GM12878 (cell line): ENCODE measurements around the gene PCBP1. TPM values are rescaled to one million over a fixed set of nuclear protein-coding genes. Genes with fewer than 3 reads are reported as not detected.

Source experiments
- BCL11A ChIP-seq: IDR thresholded peaks from 2 replicates; pipeline ENCODE4 v1.6.1; 2011; ENCODE audit warnings: low read depth, low read length
- CHD1 ChIP-seq: IDR thresholded peaks from 2 replicates; pipeline ENCODE4 v1.6.1; 2012; ENCODE audit warnings: low read depth, low read length, improper control_type of control experiment
- E2F8 ChIP-seq: fragments of 450-650 bp; IDR thresholded peaks from 2 replicates; pipeline ENCODE4 v1.6.1; 2018; ENCODE audit warnings: mild to moderate bottlenecking, low read depth, moderate library complexity; ENCODE audit not compliant: partially characterized antibody
- EP300 ChIP-seq, 2 experiments: fragments of 150-350 bp in 1 of 2; IDR thresholded peaks; 2 replicates each; pipeline ENCODE4 v1.6.1; 2011 to 2012; ENCODE audit warnings: low read depth in 2 of 2, low read length in 2 of 2, borderline replicate concordance in 1 of 2, improper control_type of control experiment in 1 of 2, inconsistent platforms in 1 of 2; ENCODE audit not compliant: control insufficient read depth in 1 of 2
- NR2C2 ChIP-seq: IDR thresholded peaks from 2 replicates; pipeline ENCODE4 v1.6.1; 2011; ENCODE audit warnings: borderline replicate concordance, low read depth; ENCODE audit not compliant: control insufficient read depth, insufficient read length
- NR2F1 ChIP-seq: fragments of 450-650 bp; conservative IDR thresholded peaks from 2 replicates; pipeline ENCODE4 v1.6.1; 2017; ENCODE audit warnings: mild to moderate bottlenecking
- PAX8 ChIP-seq: fragments of 450-650 bp; IDR thresholded peaks from 2 replicates; pipeline ENCODE4 v1.6.1; 2017; ENCODE audit warnings: mild to moderate bottlenecking, moderate library complexity
- POLR2AphosphoS2 ChIP-seq: IDR thresholded peaks from 2 replicates; pipeline ENCODE4 v1.6.1; 2011; ENCODE audit warnings: low read depth, mild to moderate bottlenecking, low read length, improper control_type of control experiment, moderate library complexity
- PRDM15 ChIP-seq: fragments of 450-650 bp; formaldehyde crosslinking; IDR thresholded peaks from 2 replicates; pipeline ENCODE4 v1.4.0; 2020; ENCODE audit warnings: mild to moderate bottlenecking, moderate library complexity
- RAD51 ChIP-seq: fragments of 450-650 bp; IDR thresholded peaks from 2 replicates; pipeline ENCODE4 v1.6.1; 2016; ENCODE audit warnings: moderate library complexity, mild to moderate bottlenecking, inconsistent platforms
- SKIL ChIP-seq: fragments of 450-650 bp; IDR thresholded peaks from 2 replicates; pipeline ENCODE4 v1.6.1; 2017; ENCODE audit warnings: mild to moderate bottlenecking, low read depth, inconsistent platforms; ENCODE audit not compliant: poor library complexity, severe bottlenecking
- polyA plus RNA-seq, 11 experiments: library from polyadenylated mRNA; depleted of rRNA in 4 of 11; unstranded in 6 of 11; stranded (reverse) in 5 of 11; fragments of >200 nt; fragmentation: Nextera tagmentation in 4 of 11; fragmentation: Illumina TruSeq in 1 of 11; extraction: Ambion mirVana in 4 of 11; extraction: Trizol in 1 of 11; gene quantifications; 1 replicate in 1 of 11; 2 replicates in 10 of 11; pipeline versions ENCODE4 v1.2.1 to v1.2.3, GENCODE V29; 2011 to 2016; ENCODE audit warnings: inconsistent platforms in 2 of 11, missing spikeins in 2 of 11, low read depth in 1 of 11
- total RNA-seq, 4 experiments: library from RNA; depleted of rRNA in 3 of 4; stranded (reverse); fragments of >200 nt in 3 of 4; fragmentation: Illumina TruSeq in 1 of 4; extraction: Trizol in 1 of 4; gene quantifications; 2 replicates each; pipeline versions ENCODE4 v1.2.1 to v1.2.3, GENCODE V29; 2013 to 2021
- TF ChIP-seq, protein P1 (sequence below): fragments of 450-650 bp; IDR thresholded peaks from 2 replicates; pipeline ENCODE4 v1.6.1; 2018; ENCODE audit warnings: borderline replicate concordance, mild to moderate bottlenecking; ENCODE audit not compliant: partially characterized antibody

The PCBP1 gene
- total and polyA plus RNA-seq, 10 of the 15 experiments (the other 5 are each of a cell fraction or from before 2014, with no cell fraction given) = 24.4 to 494 (median 130) TPM

DNA sequence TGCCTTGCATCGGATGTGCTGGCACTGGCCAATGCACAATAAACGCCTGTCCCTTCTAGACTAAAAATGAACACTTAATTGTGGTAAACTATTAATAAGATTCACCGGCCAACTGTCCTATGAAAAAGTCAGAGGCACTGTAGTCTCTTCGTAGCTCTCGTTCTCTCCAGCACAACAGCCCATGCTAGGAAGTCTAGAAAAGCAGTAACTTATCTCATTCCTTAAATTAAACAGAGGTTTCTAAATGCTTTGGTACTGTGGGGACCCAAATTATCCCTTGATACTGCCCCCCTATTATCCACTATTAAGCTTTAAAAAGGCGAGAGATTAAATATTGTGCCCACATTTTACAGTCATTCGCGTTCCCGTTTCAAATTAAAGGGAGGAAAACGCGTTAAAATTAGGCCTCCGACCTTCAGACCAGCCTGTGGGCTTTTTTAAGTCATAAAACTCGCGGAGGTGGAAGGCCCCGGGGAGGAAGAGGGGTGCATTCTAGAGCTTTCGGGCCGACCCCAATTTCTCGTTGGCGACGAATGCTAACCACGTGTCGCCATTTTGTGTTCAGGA lies 1.5 kb upstream of the PCBP1 start (continued):
- TF ChIP-seq E2F8 (no peak), PRDM15 (CRISPR knock-in tag) (0 out of 2 replicates have a peak, but pooled peaks have one; percentile 34), RAD51 (peak; percentile 72; the same call in 1 of the 2 replicates), PAX8 (peak; percentile 60), POLR2AphosphoS2 (no peak), NR2C2 (no peak), BCL11A (no peak), NR2F1 (no peak), SKIL (peak; percentile 17), CHD1 (peak; percentile 46; the same call in 1 of the 2 replicates), EP300 (IDR thresholded peaks at IDR 0.05; ENCODE audit: borderline replicate concordance in 1 of 2, control insufficient read depth in 1 of 2, low read depth in 2 of 2, low read length in 2 of 2) (0 out of 4 replicates have a peak, but pooled peaks of 1 of the 2 experiments have one; percentile 5)
- TF ChIP-seq, protein P1, sequence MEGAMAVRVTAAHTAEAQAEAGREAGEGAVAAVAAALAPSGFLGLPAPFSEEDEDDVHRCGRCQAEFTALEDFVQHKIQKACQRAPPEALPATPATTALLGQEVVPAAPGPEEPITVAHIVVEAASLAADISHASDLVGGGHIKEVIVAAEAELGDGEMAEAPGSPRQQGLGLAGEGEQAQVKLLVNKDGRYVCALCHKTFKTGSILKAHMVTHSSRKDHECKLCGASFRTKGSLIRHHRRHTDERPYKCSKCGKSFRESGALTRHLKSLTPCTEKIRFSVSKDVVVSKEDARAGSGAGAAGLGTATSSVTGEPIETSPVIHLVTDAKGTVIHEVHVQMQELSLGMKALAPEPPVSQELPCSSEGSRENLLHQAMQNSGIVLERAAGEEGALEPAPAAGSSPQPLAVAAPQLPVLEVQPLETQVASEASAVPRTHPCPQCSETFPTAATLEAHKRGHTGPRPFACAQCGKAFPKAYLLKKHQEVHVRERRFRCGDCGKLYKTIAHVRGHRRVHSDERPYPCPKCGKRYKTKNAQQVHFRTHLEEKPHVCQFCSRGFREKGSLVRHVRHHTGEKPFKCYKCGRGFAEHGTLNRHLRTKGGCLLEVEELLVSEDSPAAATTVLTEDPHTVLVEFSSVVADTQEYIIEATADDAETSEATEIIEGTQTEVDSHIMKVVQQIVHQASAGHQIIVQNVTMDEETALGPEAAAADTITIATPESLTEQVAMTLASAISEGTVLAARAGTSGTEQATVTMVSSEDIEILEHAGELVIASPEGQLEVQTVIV = no peak
